ENCODE results near the gene MMS19.
A peak's percentile ranks its signal among the peaks of the same experiment; 100 is the strongest.

The MMS19 gene

GRCh38 chr10:97468162-97468561 is 30.1 kb downstream of the MMS19 start:
- peaks cover 0 to 4% (median 0%) of the 10 kb centered on the region in 10 experiments; a peak in 1 of 20 replicates for H3K4me1 ChIP-seq
- H3K36me3 ChIP-seq, result peaks cover 94 to 100% (median 99%) of the 10 kb centered on the region in 11 experiments
- H3K27ac ChIP-seq, result no peak overlapping the region
- no peak overlapping the region for H3K9ac ChIP-seq
- no peak overlapping the region for H3K4me2 ChIP-seq
- peaks cover 0 to 54% (median 16%) of the 10 kb centered on the region in 11 experiments; a peak in 15 of 22 replicates for H4K20me1 ChIP-seq
- no peak overlapping the region for H3K4me3 ChIP-seq
- no peak for TF ChIP-seq Cebpa-rat (IDR thresholded peaks at IDR 0.05)
- no peaks in the 10 kb centered on the region for H3K27me3 ChIP-seq
- H3K9me3 ChIP-seq (replicated peaks in 1 of 11), result no peaks in the 10 kb centered on the region

GRCh38 chr10:97466755-97467154 is 31.5 kb downstream of the MMS19 start:
- H4K20me1 ChIP-seq, result peaks cover 0 to 57% (median 16%) of the 10 kb centered on the region in 11 experiments; a peak in 15 of 22 replicates
- peaks cover 94 to 100% (median 99%) of the 10 kb centered on the region in 11 experiments for H3K36me3 ChIP-seq
- H3K9me3 ChIP-seq (replicated peaks in 1 of 11), result no peaks in the 10 kb centered on the region
- H3K4me3 ChIP-seq, result no peak overlapping the region
- H3K27me3 ChIP-seq, result no peaks in the 10 kb centered on the region
- H3K9ac ChIP-seq, result no peak overlapping the region
- H3K4me1 ChIP-seq, result peaks cover 0 to 4% (median 0%) of the 10 kb centered on the region in 10 experiments; a peak in 1 of 20 replicates
- TF ChIP-seq Cebpa-rat (IDR thresholded peaks at IDR 0.05), result no peak
- no peak overlapping the region for H3K4me2 ChIP-seq
- H3K27ac ChIP-seq, result no peak overlapping the region

- peak overlapping the region in 1 of 11 experiments; percentile 32; a peak in 1 of 22 replicates for H3K9ac ChIP-seq
- H3K9me3 ChIP-seq (replicated peaks in 1 of 11), result no peaks in the 10 kb centered on the region
- H3K4me1 ChIP-seq, result peaks cover 0 to 4% (median 0%) of the 10 kb centered on the region in 10 experiments; a peak in 2 of 20 replicates
- H4K20me1 ChIP-seq, result peaks cover 0 to 57% (median 16%) of the 10 kb centered on the region in 11 experiments; a peak in 15 of 22 replicates
- H3K36me3 ChIP-seq, result peaks cover 95 to 100% (median 99%) of the 10 kb centered on the region in 11 experiments
- H3K27me3 ChIP-seq, result no peaks in the 10 kb centered on the region
- no peak overlapping the region for H3K4me3 ChIP-seq
- H3K27ac ChIP-seq, result peak overlapping the region in 1 of 11 experiments; percentile 17; a peak in 1 of 22 replicates
- H3K4me2 ChIP-seq, result no peak overlapping the region
- TF ChIP-seq Cebpa-rat (IDR thresholded peaks at IDR 0.05), result no peak
Observed at GRCh38 chr10:97465982-97466381, 32.2 kb downstream of the MMS19 start.

GRCh38 chr10:97464226-97464625 is 34.0 kb downstream of the MMS19 start:
- TF ChIP-seq Cebpa-rat (IDR thresholded peaks at IDR 0.05), result no peak

GRCh38 chr10:97463363-97464132 is 34.7 kb downstream of the MMS19 start:
- Histone ChIP-seq H3K9me3 (replicated peaks in 1 of 11) (no peaks in the 10 kb centered on the region), H3K27me3 (no peaks in the 10 kb centered on the region), H3K9ac (no peak overlapping the region; a peak in 1 of 22 replicates), H3K4me1 (peaks cover 0 to 7% (median 0%) of the 10 kb centered on the region in 10 experiments; a peak in 2 of 20 replicates), H3K4me2 (no peak overlapping the region), H3K27ac (peak overlapping the region in 2 of 11 experiments; percentile 8 to 11; a peak in 2 of 22 replicates), H3K36me3 (peaks cover 96 to 100% (median 100%) of the 10 kb centered on the region in 11 experiments), H4K20me1 (peaks cover 0 to 62% (median 22%) of the 10 kb centered on the region in 11 experiments; a peak in 17 of 22 replicates), H3K4me3 (no peak overlapping the region)
- peak in 7 of 11 experiments; percentile 19 to 85 (median 49); a peak in 7 of 22 replicates for TF ChIP-seq Cebpa-rat (IDR thresholded peaks at IDR 0.05)

More at GRCh38 chr10:97464226-97464625, 34.0 kb downstream of the MMS19 start:
- Histone ChIP-seq H3K9me3 (replicated peaks in 1 of 11) (no peaks in the 10 kb centered on the region), H3K36me3 (peaks cover 96 to 100% (median 100%) of the 10 kb centered on the region in 11 experiments), H3K27ac (peak overlapping the region in 2 of 11 experiments; percentile 8 to 11; a peak in 3 of 22 replicates), H4K20me1 (peaks cover 0 to 61% (median 17%) of the 10 kb centered on the region in 11 experiments; a peak in 17 of 22 replicates), H3K9ac (no peak overlapping the region), H3K4me3 (no peak overlapping the region), H3K4me2 (no peak overlapping the region), H3K4me1 (peaks cover 0 to 7% (median 0%) of the 10 kb centered on the region in 10 experiments; a peak in 2 of 20 replicates), H3K27me3 (no peaks in the 10 kb centered on the region)

GRCh38 chr10:97462309-97462708 is 35.9 kb downstream of the MMS19 start:
- Histone ChIP-seq H3K9me3 (replicated peaks in 1 of 11) (no peaks in the 10 kb centered on the region), H3K4me1 (peaks cover 0 to 7% (median 0%) of the 10 kb centered on the region in 10 experiments; a peak in 1 of 20 replicates), H3K4me2 (no peak overlapping the region), H4K20me1 (peaks cover 0 to 60% (median 22%) of the 10 kb centered on the region in 11 experiments; a peak in 16 of 22 replicates), H3K27me3 (no peaks in the 10 kb centered on the region), H3K4me3 (no peak overlapping the region), H3K36me3 (peaks cover 96 to 100% (median 100%) of the 10 kb centered on the region in 11 experiments), H3K9ac (no peak overlapping the region; a peak in 1 of 22 replicates), H3K27ac (no peak overlapping the region)
- no peak for TF ChIP-seq Cebpa-rat (IDR thresholded peaks at IDR 0.05)

- no peak overlapping the region for H3K4me2 ChIP-seq
- H3K4me3 ChIP-seq, result no peak overlapping the region
- H4K20me1 ChIP-seq, result peaks cover 0 to 70% (median 35%) of the 10 kb centered on the region in 11 experiments; a peak in 17 of 22 replicates
- no peaks in the 10 kb centered on the region for H3K9me3 ChIP-seq (replicated peaks in 1 of 11)
- no peak for TF ChIP-seq Cebpa-rat (IDR thresholded peaks at IDR 0.05)
- H3K36me3 ChIP-seq, result peaks cover 97 to 100% (median 100%) of the 10 kb centered on the region in 11 experiments
- 0 out of 22 replicates have a peak overlapping the region, but pooled peaks of 1 of the 11 experiments have one; percentile 7 for H3K9ac ChIP-seq
- no peaks in the 10 kb centered on the region for H3K27me3 ChIP-seq
- peaks cover 0 to 7% (median 0%) of the 10 kb centered on the region in 10 experiments; a peak in 1 of 20 replicates for H3K4me1 ChIP-seq
- H3K27ac ChIP-seq, result no peak overlapping the region
Observed at GRCh38 chr10:97459933-97460332, 38.3 kb downstream of the MMS19 start.

- Histone ChIP-seq H3K4me1 (peaks cover 0 to 7% (median 0%) of the 10 kb centered on the region in 10 experiments; a peak in 2 of 20 replicates), H3K9ac (0 out of 22 replicates have a peak overlapping the region, but pooled peaks of 1 of the 11 experiments have one; percentile 7), H3K27ac (no peak overlapping the region), H3K4me2 (no peak overlapping the region), H4K20me1 (peaks cover 0 to 70% (median 36%) of the 10 kb centered on the region in 11 experiments; a peak in 18 of 22 replicates), H3K36me3 (peaks cover 98 to 100% (median 100%) of the 10 kb centered on the region in 11 experiments), H3K9me3 (replicated peaks in 1 of 11) (no peaks in the 10 kb centered on the region), H3K4me3 (no peak overlapping the region), H3K27me3 (no peaks in the 10 kb centered on the region)
- TF ChIP-seq Cebpa-rat (IDR thresholded peaks at IDR 0.05), result no peak
Observed at GRCh38 chr10:97459111-97459510, 39.1 kb downstream of the MMS19 start.

- no peak for TF ChIP-seq Cebpa-rat (IDR thresholded peaks at IDR 0.05)
- Histone ChIP-seq H3K36me3 (peaks cover 99 to 100% (median 100%) of the 10 kb centered on the region in 11 experiments), H3K9me3 (replicated peaks in 1 of 11) (no peaks in the 10 kb centered on the region), H3K27ac (no peak overlapping the region), H3K4me2 (no peak overlapping the region), H3K4me1 (peaks cover 0 to 8% (median 0%) of the 10 kb centered on the region in 10 experiments; a peak in 2 of 20 replicates), H3K4me3 (no peak overlapping the region), H4K20me1 (peaks cover 9 to 82% (median 55%) of the 10 kb centered on the region in 11 experiments; a peak in 21 of 22 replicates), H3K27me3 (no peaks in the 10 kb centered on the region), H3K9ac (no peak overlapping the region; a peak in 1 of 22 replicates)
Observed at GRCh38 chr10:97456686-97457065, 41.5 kb downstream of the MMS19 start.

Data from BLaER1 treated with 17β-estradiol and CSF1 and Interleukin-3, amounts not matched to agents 10 nM and 100 nM (cell line).